ENCODE data around the gene SRSF8.

The SRSF8 gene

GRCh38 chr11:95081412-95081811 is 14.7 kb downstream of the SRSF8 start:
- Histone ChIP-seq H3K36me3 (ENCODE audit: control insufficient read depth in 2 of 2, insufficient read depth in 2 of 2, low read length in 2 of 2) (no peaks in the 10 kb centered on the region), H3K4me1 (ENCODE audit: control insufficient read depth in 2 of 2, insufficient read depth in 2 of 2, low read length in 2 of 2) (peaks cover 0 to 3% of the 10 kb centered on the region in 2 donors), H3K27ac (ENCODE audit: low read depth in 2 of 2, low read length in 2 of 2) (no peak overlapping the region), H3K27me3 (ENCODE audit: control insufficient read depth in 2 of 2, insufficient read depth in 2 of 2, low read length in 2 of 2) (no peaks in the 10 kb centered on the region), H3K4me3 (ENCODE audit: low read length in 2 of 2) (no peak overlapping the region), H3K9ac (ENCODE audit: low read depth in 1 of 2, low read length in 2 of 2) (no peak overlapping the region), H3K9me3 (ENCODE audit: control insufficient read depth in 2 of 2, low read length in 2 of 2) (no peaks in the 10 kb centered on the region)

GRCh38 chr11:95082576-95083001 is 15.9 kb downstream of the SRSF8 start:
- Histone ChIP-seq H3K36me3 (ENCODE audit: control insufficient read depth in 2 of 2, insufficient read depth in 2 of 2, low read length in 2 of 2) (no peaks in the 10 kb centered on the region), H3K27ac (ENCODE audit: low read depth in 2 of 2, low read length in 2 of 2) (no peak overlapping the region), H3K27me3 (ENCODE audit: control insufficient read depth in 2 of 2, insufficient read depth in 2 of 2, low read length in 2 of 2) (no peaks in the 10 kb centered on the region), H3K4me3 (ENCODE audit: low read length in 2 of 2) (no peak overlapping the region), H3K9me3 (ENCODE audit: control insufficient read depth in 2 of 2, low read length in 2 of 2) (no peaks in the 10 kb centered on the region), H3K4me1 (ENCODE audit: control insufficient read depth in 2 of 2, insufficient read depth in 2 of 2, low read length in 2 of 2) (no peaks in the 10 kb centered on the region), H3K9ac (ENCODE audit: low read depth in 1 of 2, low read length in 2 of 2) (no peak overlapping the region)

- no peak overlapping the region for H3K9ac ChIP-seq (ENCODE audit: low read depth in 1 of 2, low read length in 2 of 2)
- no peak overlapping the region for H3K4me3 ChIP-seq (ENCODE audit: low read length in 2 of 2)
- no peaks in the 10 kb centered on the region for H3K36me3 ChIP-seq (ENCODE audit: control insufficient read depth in 2 of 2, insufficient read depth in 2 of 2, low read length in 2 of 2)
- no peaks in the 10 kb centered on the region for H3K27me3 ChIP-seq (ENCODE audit: control insufficient read depth in 2 of 2, insufficient read depth in 2 of 2, low read length in 2 of 2)
- H3K9me3 ChIP-seq (ENCODE audit: control insufficient read depth in 2 of 2, low read length in 2 of 2): no peaks in the 10 kb centered on the region
- no peak overlapping the region for H3K27ac ChIP-seq (ENCODE audit: low read depth in 2 of 2, low read length in 2 of 2)
- peaks cover 0 to 2% of the 10 kb centered on the region in 2 donors for H3K4me1 ChIP-seq (ENCODE audit: control insufficient read depth in 2 of 2, insufficient read depth in 2 of 2, low read length in 2 of 2)
These were observed 17.8 kb downstream of the SRSF8 start for GRCh38 chr11:95084509-95084908.

- Histone ChIP-seq H3K9ac (ENCODE audit: low read depth in 1 of 2, low read length in 2 of 2) (no peak overlapping the region), H3K27ac (ENCODE audit: low read depth in 2 of 2, low read length in 2 of 2) (no peak overlapping the region), H3K9me3 (ENCODE audit: control insufficient read depth in 2 of 2, low read length in 2 of 2) (no peaks in the 10 kb centered on the region), H3K4me3 (ENCODE audit: low read length in 2 of 2) (no peak overlapping the region), H3K27me3 (ENCODE audit: control insufficient read depth in 2 of 2, insufficient read depth in 2 of 2, low read length in 2 of 2) (no peaks in the 10 kb centered on the region), H3K36me3 (ENCODE audit: control insufficient read depth in 2 of 2, insufficient read depth in 2 of 2, low read length in 2 of 2) (no peaks in the 10 kb centered on the region), H3K4me1 (ENCODE audit: control insufficient read depth in 2 of 2, insufficient read depth in 2 of 2, low read length in 2 of 2) (peaks cover under 1 to 2% of the 10 kb centered on the region in 2 donors)
These were observed 18.5 kb downstream of the SRSF8 start for GRCh38 chr11:95085117-95085816.

GRCh38 chr11:95086151-95086550 is 19.4 kb downstream of the SRSF8 start:
- Histone ChIP-seq H3K27ac (ENCODE audit: low read depth in 2 of 2, low read length in 2 of 2) (no peak overlapping the region), H3K9ac (ENCODE audit: low read depth in 1 of 2, low read length in 2 of 2) (no peak overlapping the region), H3K36me3 (ENCODE audit: control insufficient read depth in 2 of 2, insufficient read depth in 2 of 2, low read length in 2 of 2) (no peaks in the 10 kb centered on the region), H3K9me3 (ENCODE audit: control insufficient read depth in 2 of 2, low read length in 2 of 2) (no peaks in the 10 kb centered on the region), H3K27me3 (ENCODE audit: control insufficient read depth in 2 of 2, insufficient read depth in 2 of 2, low read length in 2 of 2) (no peaks in the 10 kb centered on the region), H3K4me3 (ENCODE audit: low read length in 2 of 2) (no peak overlapping the region), H3K4me1 (ENCODE audit: control insufficient read depth in 2 of 2, insufficient read depth in 2 of 2, low read length in 2 of 2) (peaks cover 10 to 11% of the 10 kb centered on the region in 2 donors)

GRCh38 chr11:95086836-95087570 is 20.3 kb downstream of the SRSF8 start:
- Histone ChIP-seq H3K27me3 (ENCODE audit: control insufficient read depth in 2 of 2, insufficient read depth in 2 of 2, low read length in 2 of 2) (no peaks in the 10 kb centered on the region), H3K9ac (ENCODE audit: low read depth in 1 of 2, low read length in 2 of 2) (no peak overlapping the region), H3K4me3 (ENCODE audit: low read length in 2 of 2) (no peak overlapping the region), H3K4me1 (ENCODE audit: control insufficient read depth in 2 of 2, insufficient read depth in 2 of 2, low read length in 2 of 2) (peaks cover 17 to 19% of the 10 kb centered on the region in 2 donors), H3K9me3 (ENCODE audit: control insufficient read depth in 2 of 2, low read length in 2 of 2) (no peaks in the 10 kb centered on the region), H3K36me3 (ENCODE audit: control insufficient read depth in 2 of 2, insufficient read depth in 2 of 2, low read length in 2 of 2) (no peaks in the 10 kb centered on the region), H3K27ac (ENCODE audit: low read depth in 2 of 2, low read length in 2 of 2) (no peak overlapping the region)

GRCh38 chr11:95088946-95089619 is 22.4 kb downstream of the SRSF8 start:
- Histone ChIP-seq H3K36me3 (ENCODE audit: control insufficient read depth in 2 of 2, insufficient read depth in 2 of 2, low read length in 2 of 2) (peaks cover 0 to under 1% of the 10 kb centered on the region in 2 donors), H3K9ac (ENCODE audit: low read depth in 1 of 2, low read length in 2 of 2) (peak overlapping the region; percentile 42 to 94), H3K9me3 (ENCODE audit: control insufficient read depth in 2 of 2, low read length in 2 of 2) (no peaks in the 10 kb centered on the region), H3K4me3 (ENCODE audit: low read length in 2 of 2) (peak overlapping the region; percentile 78 to 82), H3K27me3 (ENCODE audit: control insufficient read depth in 2 of 2, insufficient read depth in 2 of 2, low read length in 2 of 2) (no peaks in the 10 kb centered on the region), H3K27ac (ENCODE audit: low read depth in 2 of 2, low read length in 2 of 2) (peak overlapping the region; percentile 94 to 96), H3K4me1 (ENCODE audit: control insufficient read depth in 2 of 2, insufficient read depth in 2 of 2, low read length in 2 of 2) (peaks cover 29 to 36% of the 10 kb centered on the region in 2 donors)

GRCh38 chr11:95089620-95090542 is 23.2 kb downstream of the SRSF8 start, which contains the start of gene ENDOD1:
TSS of gene ENDOD1 (plus strand) at chr11:95089846. CDS start at chr11:95089928, 82 bp downstream.
- H3K9me3 ChIP-seq (ENCODE audit: control insufficient read depth in 2 of 2, low read length in 2 of 2): no peaks in the 10 kb centered on the region
- peaks cover 29 to 43% of the 10 kb centered on the region in 2 donors for H3K4me1 ChIP-seq (ENCODE audit: control insufficient read depth in 2 of 2, insufficient read depth in 2 of 2, low read length in 2 of 2)
- H3K4me3 ChIP-seq (ENCODE audit: low read length in 2 of 2): peak within 1 kb of the TSS; percentile 78 to 82
- no peaks in the 10 kb centered on the region for H3K27me3 ChIP-seq (ENCODE audit: control insufficient read depth in 2 of 2, insufficient read depth in 2 of 2, low read length in 2 of 2)
- H3K36me3 ChIP-seq (ENCODE audit: control insufficient read depth in 2 of 2, insufficient read depth in 2 of 2, low read length in 2 of 2): peaks cover 0 to 4% of the 10 kb centered on the region in 2 donors
- peak within 1 kb of the TSS; percentile 86 to 94 for H3K9ac ChIP-seq (ENCODE audit: low read depth in 1 of 2, low read length in 2 of 2)
- H3K27ac ChIP-seq (ENCODE audit: low read depth in 2 of 2, low read length in 2 of 2): peak within 1 kb of the TSS; percentile 94 to 96

GRCh38 chr11:95091663-95092180 is 25.0 kb downstream of the SRSF8 start:
- no peaks in the 10 kb centered on the region for H3K9me3 ChIP-seq (ENCODE audit: control insufficient read depth in 2 of 2, low read length in 2 of 2)
- H3K4me3 ChIP-seq (ENCODE audit: low read length in 2 of 2): peak overlapping the region in 1 of 2 donors; percentile 78
- H3K36me3 ChIP-seq (ENCODE audit: control insufficient read depth in 2 of 2, insufficient read depth in 2 of 2, low read length in 2 of 2): peaks cover 0 to 4% of the 10 kb centered on the region in 2 donors
- H3K4me1 ChIP-seq (ENCODE audit: control insufficient read depth in 2 of 2, insufficient read depth in 2 of 2, low read length in 2 of 2): peaks cover 29 to 43% of the 10 kb centered on the region in 2 donors
- H3K27me3 ChIP-seq (ENCODE audit: control insufficient read depth in 2 of 2, insufficient read depth in 2 of 2, low read length in 2 of 2): no peaks in the 10 kb centered on the region
- H3K27ac ChIP-seq (ENCODE audit: low read depth in 2 of 2, low read length in 2 of 2): peak overlapping the region; percentile 77 to 96
- H3K9ac ChIP-seq (ENCODE audit: low read depth in 1 of 2, low read length in 2 of 2): peak overlapping the region in 1 of 2 donors; percentile 94
